ENCODE data around the gene MPPED1.

GRCh38 chr22:43449205-43449830, 37.5 kb downstream of the MPPED1 start:
- no peak for TF ChIP-seq SMC3 (IDR thresholded peaks at IDR 0.05; ENCODE audit: low read length)
- TF ChIP-seq FOXJ3 (CRISPR knock-in tag; IDR thresholded peaks at IDR 0.05; ENCODE audit: borderline replicate concordance) = no peak
- TF ChIP-seq POLR2AphosphoS5 (IDR thresholded peaks at IDR 0.05; ENCODE audit: low read depth, low read length) = no peak
- TF ChIP-seq FOXM1 (CRISPR knock-in tag; IDR thresholded peaks at IDR 0.05) = no peak
- TF ChIP-seq POLR2A (IDR thresholded peaks at IDR 0.05; ENCODE audit: insufficient read depth in 1 of 2, low read depth in 2 of 2, low read length in 2 of 2) = no peak
- TF ChIP-seq RXRB (CRISPR knock-in tag; IDR thresholded peaks at IDR 0.05; ENCODE audit: borderline replicate concordance) = no peak
- no peak for TF ChIP-seq JUN (CRISPR knock-in tag; IDR thresholded peaks at IDR 0.05)
- TF ChIP-seq, protein P1, sequence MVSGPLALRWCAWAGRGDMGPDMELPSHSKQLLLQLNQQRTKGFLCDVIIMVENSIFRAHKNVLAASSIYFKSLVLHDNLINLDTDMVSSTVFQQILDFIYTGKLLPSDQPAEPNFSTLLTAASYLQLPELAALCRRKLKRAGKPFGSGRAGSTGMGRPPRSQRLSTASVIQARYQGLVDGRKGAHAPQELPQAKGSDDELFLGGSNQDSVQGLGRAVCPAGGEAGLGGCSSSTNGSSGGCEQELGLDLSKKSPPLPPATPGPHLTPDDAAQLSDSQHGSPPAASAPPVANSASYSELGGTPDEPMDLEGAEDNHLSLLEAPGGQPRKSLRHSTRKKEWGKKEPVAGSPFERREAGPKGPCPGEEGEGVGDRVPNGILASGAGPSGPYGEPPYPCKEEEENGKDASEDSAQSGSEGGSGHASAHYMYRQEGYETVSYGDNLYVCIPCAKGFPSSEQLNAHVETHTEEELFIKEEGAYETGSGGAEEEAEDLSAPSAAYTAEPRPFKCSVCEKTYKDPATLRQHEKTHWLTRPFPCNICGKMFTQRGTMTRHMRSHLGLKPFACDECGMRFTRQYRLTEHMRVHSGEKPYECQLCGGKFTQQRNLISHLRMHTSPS (CRISPR knock-in tag; IDR thresholded peaks at IDR 0.05; ENCODE audit: low read depth) = no peak
- TF ChIP-seq, protein P2, sequence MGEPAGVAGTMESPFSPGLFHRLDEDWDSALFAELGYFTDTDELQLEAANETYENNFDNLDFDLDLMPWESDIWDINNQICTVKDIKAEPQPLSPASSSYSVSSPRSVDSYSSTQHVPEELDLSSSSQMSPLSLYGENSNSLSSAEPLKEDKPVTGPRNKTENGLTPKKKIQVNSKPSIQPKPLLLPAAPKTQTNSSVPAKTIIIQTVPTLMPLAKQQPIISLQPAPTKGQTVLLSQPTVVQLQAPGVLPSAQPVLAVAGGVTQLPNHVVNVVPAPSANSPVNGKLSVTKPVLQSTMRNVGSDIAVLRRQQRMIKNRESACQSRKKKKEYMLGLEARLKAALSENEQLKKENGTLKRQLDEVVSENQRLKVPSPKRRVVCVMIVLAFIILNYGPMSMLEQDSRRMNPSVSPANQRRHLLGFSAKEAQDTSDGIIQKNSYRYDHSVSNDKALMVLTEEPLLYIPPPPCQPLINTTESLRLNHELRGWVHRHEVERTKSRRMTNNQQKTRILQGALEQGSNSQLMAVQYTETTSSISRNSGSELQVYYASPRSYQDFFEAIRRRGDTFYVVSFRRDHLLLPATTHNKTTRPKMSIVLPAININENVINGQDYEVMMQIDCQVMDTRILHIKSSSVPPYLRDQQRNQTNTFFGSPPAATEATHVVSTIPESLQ (CRISPR knock-in tag; conservative IDR thresholded peaks at IDR 0.05) = no peak
- TF ChIP-seq, protein P3, sequence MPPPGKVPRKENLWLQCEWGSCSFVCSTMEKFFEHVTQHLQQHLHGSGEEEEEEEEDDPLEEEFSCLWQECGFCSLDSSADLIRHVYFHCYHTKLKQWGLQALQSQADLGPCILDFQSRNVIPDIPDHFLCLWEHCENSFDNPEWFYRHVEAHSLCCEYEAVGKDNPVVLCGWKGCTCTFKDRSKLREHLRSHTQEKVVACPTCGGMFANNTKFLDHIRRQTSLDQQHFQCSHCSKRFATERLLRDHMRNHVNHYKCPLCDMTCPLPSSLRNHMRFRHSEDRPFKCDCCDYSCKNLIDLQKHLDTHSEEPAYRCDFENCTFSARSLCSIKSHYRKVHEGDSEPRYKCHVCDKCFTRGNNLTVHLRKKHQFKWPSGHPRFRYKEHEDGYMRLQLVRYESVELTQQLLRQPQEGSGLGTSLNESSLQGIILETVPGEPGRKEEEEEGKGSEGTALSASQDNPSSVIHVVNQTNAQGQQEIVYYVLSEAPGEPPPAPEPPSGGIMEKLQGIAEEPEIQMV (CRISPR knock-in tag; IDR thresholded peaks at IDR 0.05; ENCODE audit: low read depth) = no peak
- TF ChIP-seq TGIF2 (CRISPR knock-in tag; IDR thresholded peaks at IDR 0.05) = no peak
- no peak for TF ChIP-seq ZFX (CRISPR knock-in tag; IDR thresholded peaks at IDR 0.05; ENCODE audit: low read depth)
- no peak for TF ChIP-seq ZNF501 (CRISPR knock-in tag; IDR thresholded peaks at IDR 0.05)
- no peak for TF ChIP-seq PHB2 (IDR thresholded peaks at IDR 0.05; ENCODE audit: partially characterized antibody)
